ENCODE data around the gene KRT75. TPM values are rescaled to one million over a fixed set of nuclear protein-coding genes. Genes with fewer than 3 reads are reported as not detected.

Gene KRT75
- total RNA-seq, 1 experiment from 2014 or later = not detected

DNA sequence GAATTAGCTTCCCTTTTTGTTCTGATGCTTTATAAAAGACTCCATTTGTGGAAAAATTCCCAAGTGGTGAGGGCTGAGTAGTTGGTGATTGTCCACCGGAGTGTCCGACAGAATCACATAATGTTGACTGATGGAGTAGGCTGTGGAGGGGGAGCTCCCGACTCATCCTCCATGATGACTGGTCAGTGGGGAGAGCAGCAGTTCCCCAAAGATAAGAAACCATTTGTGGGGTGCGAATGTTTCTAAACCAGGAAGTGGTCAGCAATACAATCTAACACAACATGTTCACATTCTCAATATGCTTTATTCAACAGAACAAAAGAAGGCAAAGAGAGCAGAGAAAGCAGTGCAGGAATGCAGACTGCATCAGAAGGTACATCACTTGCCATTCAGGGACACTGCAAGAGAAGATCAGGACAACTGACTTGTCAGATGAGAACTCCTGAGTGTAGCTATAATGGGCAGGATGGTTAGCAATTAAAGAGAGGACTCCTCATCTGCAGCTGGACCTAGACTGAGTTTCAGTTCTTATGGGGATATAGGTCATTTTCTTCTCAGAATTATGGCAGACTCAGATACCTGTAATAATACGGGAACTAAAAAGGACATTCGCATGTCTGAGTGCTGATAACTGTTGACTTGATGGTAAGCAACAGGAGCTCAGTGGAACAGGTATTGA lies 12.3 kb upstream of the KRT75 start:
- TF ChIP-seq TCF7L2 (IDR thresholded peaks at IDR 0.05; ENCODE audit: borderline replicate concordance, extremely low read depth, insufficient read depth, insufficient read length) (no peak), POLR2A (IDR thresholded peaks at IDR 0.05; ENCODE audit: borderline replicate concordance, extremely low read depth, insufficient read depth, insufficient read length) (no peak), ZNF274 (IDR thresholded peaks at IDR 0.05; ENCODE audit: low read depth, low read length) (no peak), EGR1 (IDR thresholded peaks at IDR 0.05; ENCODE audit: low read depth) (no peak), ZFX (IDR thresholded peaks at IDR 0.05) (no peak), SRF (IDR thresholded peaks at IDR 0.05; ENCODE audit: low read depth) (no peak)
- TF ChIP-seq, protein P1, sequence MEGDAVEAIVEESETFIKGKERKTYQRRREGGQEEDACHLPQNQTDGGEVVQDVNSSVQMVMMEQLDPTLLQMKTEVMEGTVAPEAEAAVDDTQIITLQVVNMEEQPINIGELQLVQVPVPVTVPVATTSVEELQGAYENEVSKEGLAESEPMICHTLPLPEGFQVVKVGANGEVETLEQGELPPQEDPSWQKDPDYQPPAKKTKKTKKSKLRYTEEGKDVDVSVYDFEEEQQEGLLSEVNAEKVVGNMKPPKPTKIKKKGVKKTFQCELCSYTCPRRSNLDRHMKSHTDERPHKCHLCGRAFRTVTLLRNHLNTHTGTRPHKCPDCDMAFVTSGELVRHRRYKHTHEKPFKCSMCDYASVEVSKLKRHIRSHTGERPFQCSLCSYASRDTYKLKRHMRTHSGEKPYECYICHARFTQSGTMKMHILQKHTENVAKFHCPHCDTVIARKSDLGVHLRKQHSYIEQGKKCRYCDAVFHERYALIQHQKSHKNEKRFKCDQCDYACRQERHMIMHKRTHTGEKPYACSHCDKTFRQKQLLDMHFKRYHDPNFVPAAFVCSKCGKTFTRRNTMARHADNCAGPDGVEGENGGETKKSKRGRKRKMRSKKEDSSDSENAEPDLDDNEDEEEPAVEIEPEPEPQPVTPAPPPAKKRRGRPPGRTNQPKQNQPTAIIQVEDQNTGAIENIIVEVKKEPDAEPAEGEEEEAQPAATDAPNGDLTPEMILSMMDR (IDR thresholded peaks at IDR 0.05 in 2 of 3, conservative IDR thresholded peaks at IDR 0.05 in 1 of 3; ENCODE audit: borderline replicate concordance in 1 of 3, insufficient read depth in 1 of 3, low read depth in 2 of 3, low read length in 2 of 3) = no peak
- TF ChIP-seq, protein P2, sequence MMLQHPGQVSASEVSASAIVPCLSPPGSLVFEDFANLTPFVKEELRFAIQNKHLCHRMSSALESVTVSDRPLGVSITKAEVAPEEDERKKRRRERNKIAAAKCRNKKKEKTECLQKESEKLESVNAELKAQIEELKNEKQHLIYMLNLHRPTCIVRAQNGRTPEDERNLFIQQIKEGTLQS (IDR thresholded peaks at IDR 0.05) = no peak
- TF ChIP-seq, protein P3, sequence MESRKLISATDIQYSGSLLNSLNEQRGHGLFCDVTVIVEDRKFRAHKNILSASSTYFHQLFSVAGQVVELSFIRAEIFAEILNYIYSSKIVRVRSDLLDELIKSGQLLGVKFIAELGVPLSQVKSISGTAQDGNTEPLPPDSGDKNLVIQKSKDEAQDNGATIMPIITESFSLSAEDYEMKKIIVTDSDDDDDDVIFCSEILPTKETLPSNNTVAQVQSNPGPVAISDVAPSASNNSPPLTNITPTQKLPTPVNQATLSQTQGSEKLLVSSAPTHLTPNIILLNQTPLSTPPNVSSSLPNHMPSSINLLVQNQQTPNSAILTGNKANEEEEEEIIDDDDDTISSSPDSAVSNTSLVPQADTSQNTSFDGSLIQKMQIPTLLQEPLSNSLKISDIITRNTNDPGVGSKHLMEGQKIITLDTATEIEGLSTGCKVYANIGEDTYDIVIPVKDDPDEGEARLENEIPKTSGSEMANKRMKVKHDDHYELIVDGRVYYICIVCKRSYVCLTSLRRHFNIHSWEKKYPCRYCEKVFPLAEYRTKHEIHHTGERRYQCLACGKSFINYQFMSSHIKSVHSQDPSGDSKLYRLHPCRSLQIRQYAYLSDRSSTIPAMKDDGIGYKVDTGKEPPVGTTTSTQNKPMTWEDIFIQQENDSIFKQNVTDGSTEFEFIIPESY (IDR thresholded peaks at IDR 0.05; ENCODE audit: extremely low read depth, insufficient replicate concordance, low read length) = no peak
- H3K9me2 ChIP-seq (ENCODE audit: insufficient read depth) = no peaks in the 10 kb centered on the region
- DNase-seq (ENCODE audit: low read depth, low spot score) (no peak), ATAC-seq (no peak)
- no peaks in the 10 kb centered on the region for H3K27me3 ChIP-seq (ENCODE audit: insufficient read depth, low read length)
- CTCF ChIA-PET = no interaction called here
- no peak overlapping the region for H3K4me3 ChIP-seq (replicated peaks in 1 of 2; ENCODE audit: low read depth in 1 of 2, low read length in 2 of 2)
- no peak overlapping the region for H2AFZ ChIP-seq (ENCODE audit: low read depth, low read length, poor library complexity, severe bottlenecking)
- POLR2A ChIA-PET = no interaction called here
- RAD21 ChIA-PET (ENCODE audit: low non-redundant PET in 1 of 2, low total read pairs in 2 of 2, uncharacterized antibody in 2 of 2, unreplicated experiment in 2 of 2) = no interaction called here
- H3K79me2 ChIP-seq (ENCODE audit: insufficient read depth, low read length) = no peaks in the 10 kb centered on the region
- no peaks in the 10 kb centered on the region for H3K36me3 ChIP-seq (ENCODE audit: control insufficient read depth in 1 of 2, insufficient read depth in 2 of 2, low read length in 2 of 2)
- H3K9ac ChIP-seq (ENCODE audit: low read length) = no peak overlapping the region
- intact Hi-C loops (cut with micrococcal nuclease) = no loop called here
- H3K4me2 ChIP-seq (ENCODE audit: low read length) = no peak overlapping the region
- H3K4me1 ChIP-seq (ENCODE audit: control insufficient read depth in 1 of 2, insufficient read depth in 2 of 2, low read length in 2 of 2) = peaks cover 16 to 31% of the 10 kb centered on the region in 2 experiments
- H4K20me1 ChIP-seq (ENCODE audit: insufficient read depth) = no peaks in the 10 kb centered on the region
- BruUV-seq (replicated peaks) = no TSS peak
- H3K9me3 ChIP-seq (ENCODE audit: control insufficient read depth in 1 of 2, insufficient read depth in 1 of 2, low read depth in 1 of 2, low read length in 2 of 2) = no peaks in the 10 kb centered on the region
- H3K27ac ChIP-seq (ENCODE audit: low read depth, low read length) = no peak overlapping the region
